NCI-H1436 treated with DMSO at 0.1 percent for 48 hours (cell line): ENCODE measurements around the gene GRK5.
"Not testable (repeated sequence)": the region's sequence is repeated elsewhere in the genome, so short reads cannot be mapped to it uniquely, and the experiment has no call there.

ENCODE experiments used
- DNase-seq: peaks from one replicate; lab custom pipeline; 2025; lab: John Stamatoyannopoulos, UW

Gene GRK5

DNA sequence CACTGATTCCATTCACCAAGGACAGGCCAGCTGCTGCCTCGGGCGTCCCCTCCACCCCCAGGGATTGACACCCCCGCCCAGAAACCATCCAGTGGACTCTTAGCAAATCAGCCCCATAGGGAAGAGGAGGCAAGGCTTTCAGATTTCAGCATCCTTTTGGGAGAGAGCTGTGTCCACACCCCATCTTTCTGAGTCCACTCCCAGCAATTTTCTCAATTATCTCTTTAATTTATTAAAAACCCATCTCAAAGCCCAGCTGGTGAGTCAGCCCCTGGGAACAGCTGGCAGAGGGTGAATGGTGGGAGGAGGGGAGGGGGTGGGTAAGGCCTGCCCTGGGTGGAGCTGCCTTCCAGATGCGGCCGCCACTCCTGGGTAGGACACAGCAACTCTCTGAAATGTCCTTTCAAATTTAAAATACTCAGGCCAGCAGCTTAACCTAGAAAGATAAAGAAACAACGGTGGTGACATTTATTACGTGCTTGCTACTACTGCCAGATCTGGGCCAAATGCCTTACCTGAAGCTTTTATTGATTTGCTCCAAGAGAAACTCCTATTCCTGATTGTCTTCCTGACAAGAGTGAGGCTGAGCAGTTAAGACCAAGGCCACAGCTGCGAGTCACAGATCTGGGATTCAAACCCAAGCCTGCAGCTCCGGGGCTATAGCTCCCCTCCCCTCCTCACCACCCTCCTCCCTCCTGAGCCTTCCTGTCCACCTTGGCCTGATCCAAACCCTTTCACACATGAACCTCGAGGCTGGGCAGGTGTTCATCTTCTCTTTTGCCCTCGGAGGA, 214.7 kb downstream of the GRK5 start:
- no peak for DNase-seq

DNA sequence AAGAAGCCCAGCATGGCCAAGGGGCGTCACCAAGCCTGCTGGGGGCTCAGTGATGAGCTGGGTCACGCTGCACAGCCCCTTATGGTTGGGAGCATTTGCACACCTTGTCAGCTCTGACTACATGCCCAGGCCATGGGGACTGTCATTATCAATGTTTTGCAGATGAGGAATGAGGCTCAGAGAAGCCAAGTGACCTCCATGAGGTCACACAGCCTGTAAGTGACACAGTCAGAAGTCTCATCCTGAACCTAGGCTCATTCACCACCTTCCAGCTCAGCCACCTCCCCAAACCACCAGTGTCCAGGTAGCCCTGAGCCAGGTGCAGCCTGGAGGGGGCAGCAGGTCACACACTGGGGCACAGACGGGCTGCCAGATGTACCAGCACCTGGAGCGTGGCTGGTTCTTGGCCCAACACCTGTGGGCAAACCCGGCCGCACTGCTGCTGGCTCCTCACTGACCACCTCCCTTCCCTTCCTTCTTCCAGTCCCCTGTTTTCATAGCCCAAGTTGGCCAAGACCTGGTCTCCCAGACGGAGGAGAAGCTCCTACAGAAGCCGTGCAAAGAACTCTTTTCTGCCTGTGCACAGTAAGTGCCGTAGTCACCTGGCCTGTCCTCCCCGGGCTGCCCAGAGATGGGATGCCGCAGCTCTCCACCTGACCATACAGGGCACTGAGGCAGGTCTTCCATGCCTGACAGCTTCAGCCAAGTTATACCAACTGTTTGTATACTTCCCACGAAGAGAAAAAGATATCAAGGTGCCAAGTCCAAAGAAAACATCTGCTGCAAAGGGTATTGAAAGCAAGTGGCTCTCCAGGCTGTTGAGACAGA, 215.5 kb downstream of the GRK5 start:
- DNase-seq = no peak

DNA sequence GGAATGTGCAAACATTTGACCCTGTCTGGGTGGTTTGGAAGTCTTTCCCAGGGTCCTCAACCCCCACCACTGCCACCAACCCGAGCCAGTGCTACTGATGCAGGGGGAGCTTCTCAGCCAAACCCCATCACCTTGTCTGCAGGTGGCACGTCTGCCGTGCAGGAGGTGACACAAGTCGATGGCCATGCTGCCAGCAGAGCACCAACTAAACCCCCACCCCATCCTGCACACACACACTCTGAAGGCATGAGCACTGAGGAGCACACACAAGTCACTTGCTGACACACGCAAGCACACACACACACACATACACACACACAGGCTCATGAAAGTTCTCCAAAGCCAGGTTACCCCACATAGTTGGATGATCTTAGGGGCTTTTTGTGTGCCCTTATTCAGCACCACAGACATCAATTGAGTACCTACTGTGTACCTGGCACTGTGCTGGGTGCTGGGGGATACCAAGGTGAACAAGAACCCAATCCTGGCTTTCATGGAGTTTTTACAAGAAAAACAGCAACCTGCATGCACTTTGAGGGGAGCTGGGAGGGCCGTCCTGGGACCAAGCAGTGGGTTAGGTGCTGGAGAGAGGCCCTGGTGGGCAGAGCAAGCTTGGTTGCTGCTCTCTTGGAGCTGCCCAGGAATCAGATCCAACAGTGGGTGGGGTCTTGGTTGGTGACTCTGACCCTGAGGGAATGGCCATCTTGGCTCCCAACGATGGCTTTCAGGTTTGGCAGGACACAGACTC, 216.3 kb downstream of the GRK5 start:
- DNase-seq = no peak

DNA sequence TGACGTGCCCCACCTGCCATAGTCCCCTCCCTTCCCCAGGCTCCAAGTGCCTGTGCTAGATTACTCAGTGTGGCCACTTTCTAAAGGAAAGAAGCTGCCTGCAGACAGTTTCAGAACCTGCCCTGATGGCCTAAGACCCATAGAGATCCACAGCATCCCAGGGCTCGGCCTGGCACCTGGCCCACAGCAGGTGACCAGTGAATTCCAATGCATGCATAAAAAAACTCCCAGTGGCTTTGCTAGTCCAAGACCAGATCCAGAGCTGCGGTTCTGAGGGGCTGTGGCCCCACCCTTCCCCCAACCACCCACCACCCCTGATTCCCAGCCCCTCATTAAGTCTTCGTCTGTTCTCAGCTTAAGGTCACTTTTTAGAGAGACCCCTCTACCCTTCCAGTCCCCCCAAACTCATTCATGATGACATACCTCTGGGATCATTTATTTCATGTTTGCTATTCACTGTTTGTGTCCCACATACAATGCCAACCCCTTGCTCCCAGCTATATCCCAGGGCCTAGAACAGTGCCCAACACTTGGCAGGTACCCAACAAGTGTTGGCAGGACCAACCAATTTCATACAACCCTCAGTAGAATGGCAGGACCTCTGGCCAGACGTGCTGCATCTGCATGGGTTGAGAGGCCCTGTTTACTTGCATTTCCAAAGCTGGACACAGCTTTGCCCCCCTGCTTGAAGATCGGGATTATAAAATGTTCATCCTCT, 217.0 kb downstream of the GRK5 start:
- no peak for DNase-seq

DNA sequence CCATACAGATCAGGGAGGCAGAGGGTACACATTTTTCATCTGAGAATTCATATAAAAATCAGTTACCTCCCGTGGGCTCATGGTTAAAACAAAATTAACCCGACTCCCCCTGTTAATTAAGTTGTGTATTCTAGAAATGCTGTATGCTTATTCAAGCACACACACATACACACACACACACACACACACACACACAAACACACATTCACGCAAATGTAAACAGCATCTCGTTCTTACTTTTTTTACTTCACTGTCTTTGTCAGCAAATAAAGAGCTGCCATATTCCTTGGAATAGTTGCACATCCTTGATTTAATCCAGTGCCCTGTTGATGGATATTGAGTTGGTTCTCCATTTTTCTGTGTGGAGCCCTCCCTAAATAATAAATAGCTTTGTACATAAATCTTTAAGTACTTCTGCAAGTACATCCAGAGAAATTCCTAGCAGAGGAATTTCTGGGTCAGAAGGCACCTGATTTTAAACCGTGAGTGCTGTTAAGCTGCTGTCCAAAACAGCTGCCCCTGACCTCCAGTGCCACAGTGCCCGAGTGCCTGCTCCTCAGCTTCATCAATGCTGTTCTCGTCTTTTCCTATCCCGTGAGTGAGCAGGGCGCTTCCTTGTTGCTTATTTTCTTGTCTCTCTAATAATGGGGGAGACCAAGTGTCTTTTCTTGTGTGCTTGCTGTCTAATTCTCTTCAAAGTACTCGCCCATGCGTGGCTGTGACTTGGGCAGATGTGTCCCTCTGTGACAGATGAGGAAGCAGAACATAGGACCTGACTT, 217.9 kb downstream of the GRK5 start:
- no peak for DNase-seq

DNA sequence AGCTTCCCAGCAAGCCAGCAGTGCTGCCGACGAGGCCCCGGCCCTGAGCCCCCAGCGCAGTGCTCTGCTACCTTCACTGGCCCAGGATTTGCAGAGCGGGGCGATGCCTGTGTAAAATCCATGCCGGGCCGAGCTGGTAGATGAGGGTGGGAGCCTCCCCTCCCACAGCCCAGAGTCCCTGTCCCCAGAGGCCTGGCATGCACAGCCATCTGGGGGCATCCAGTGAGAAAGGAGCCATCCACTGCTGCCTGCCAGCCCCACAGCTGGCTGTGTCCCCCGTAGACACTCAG, 218.5 kb downstream of the GRK5 start:
- DNase-seq = no peak

DNA sequence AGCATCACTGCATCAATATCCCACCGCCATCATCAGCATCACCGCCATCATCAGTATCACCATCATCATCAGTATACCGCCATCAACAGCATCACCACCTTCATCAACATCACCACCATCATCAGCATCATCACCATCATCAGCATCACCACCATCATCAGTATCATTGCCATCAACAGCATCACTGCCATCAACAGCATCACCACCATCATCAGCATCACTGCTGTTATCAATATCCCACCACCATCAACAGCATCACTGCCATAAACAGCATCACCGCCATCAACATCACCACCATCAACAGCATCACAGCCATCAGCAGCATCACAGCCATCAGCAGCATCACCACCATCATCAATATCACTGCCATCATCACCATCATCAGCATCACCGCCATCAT, 219.3 kb downstream of the GRK5 start:
- no peak for DNase-seq

DNA sequence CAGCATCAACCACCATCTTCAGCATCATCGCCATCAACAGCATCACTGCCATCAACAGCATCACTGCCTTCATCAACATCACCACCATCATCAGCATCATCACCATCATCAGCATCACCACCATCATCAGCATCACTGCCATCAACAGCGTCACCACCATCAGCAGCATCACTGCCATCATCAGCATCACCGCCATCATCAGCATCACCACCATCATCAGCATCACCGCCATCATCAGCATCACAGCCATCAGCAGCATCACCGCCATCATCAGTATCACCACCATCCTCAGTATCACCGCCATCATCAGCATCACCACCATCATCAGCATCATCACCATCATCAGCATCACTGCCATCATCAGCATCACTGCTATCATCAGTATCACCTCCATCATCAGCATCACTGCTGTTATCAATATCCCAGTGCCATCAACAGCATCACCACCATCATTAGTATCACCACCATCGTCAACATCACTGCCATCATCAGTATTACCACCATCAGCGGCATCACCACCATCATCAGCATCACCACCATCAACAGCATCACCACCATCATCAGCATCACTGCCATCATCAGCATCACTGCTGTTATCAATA, 220.0 kb downstream of the GRK5 start:
- DNase-seq = no peak

DNA sequence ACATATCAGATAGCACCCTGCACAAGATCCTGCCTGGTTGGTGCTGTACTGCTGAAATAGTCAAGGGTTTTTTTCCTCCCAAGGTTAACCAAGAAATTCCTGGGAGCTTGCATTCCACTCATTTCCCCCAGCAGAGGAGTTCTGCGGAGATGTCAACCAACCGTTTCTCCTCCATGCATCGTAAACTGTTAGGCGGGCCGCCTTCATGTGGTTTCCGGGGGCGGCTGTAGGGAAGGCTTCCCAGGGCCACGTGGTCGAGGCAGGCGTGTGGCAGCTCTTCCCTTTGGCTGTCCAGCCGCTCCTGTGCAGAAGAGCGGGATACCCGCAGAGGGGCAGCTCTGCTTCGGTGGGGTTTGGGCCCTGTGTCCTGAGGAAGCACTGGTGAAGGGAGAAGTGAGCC, 221.4 kb downstream of the GRK5 start:
- no peak for DNase-seq

DNA sequence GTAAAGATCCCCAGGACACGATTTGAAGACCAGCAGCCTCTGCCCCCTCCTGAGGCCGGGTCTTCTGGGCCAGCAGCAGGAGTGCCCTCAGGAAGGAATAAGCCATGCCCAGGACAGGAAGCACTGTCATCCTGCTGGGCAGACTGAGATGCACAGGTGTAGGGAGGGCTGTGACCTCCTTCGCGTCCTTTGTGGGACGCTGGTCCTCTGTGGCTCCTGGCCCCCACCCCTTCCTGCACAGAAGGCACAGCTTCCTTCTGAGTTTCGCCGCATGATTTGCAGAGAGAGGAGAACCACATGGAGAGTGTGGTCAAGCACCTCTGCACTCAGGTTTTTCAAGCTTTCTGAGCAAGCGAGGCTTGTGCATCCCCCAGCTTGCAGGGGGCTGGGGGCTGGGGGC, 222.4 kb downstream of the GRK5 start:
- DNase-seq = no peak

DNA sequence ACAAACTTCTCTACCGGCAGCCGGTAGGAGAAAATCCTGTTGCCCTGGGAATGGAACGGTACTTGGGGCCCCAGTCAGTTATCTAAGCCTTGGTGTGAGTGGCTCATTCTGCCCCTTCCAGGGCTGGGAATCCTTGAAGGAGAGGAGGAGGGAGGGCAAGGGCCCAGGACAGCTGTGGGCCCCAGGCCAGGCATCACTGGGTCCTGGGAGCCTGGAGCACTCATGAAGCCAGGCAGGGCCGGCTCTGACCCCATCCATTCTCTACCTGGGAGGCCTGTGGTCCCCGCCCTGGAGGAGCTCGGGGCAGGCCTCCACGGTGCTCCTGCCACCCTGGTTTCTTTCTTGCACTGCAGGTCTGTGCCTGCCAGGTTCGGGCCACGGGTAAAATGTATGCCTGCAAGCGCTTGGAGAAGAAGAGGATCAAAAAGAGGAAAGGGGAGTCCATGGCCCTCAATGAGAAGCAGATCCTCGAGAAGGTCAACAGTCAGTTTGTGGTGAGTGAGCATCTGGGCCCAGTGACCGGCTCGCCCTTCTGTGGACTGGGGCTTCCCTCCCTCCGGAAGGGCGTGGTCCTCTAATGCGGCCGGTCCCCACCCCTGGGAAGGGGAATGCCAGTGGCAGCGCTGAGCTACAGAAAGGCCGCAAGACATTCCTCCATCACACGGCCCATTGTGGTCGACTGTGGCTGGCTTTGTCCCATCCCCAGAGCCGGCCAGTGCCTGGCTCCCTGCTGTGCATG, 223.8 kb downstream of the GRK5 start:
- no peak for DNase-seq

DNA sequence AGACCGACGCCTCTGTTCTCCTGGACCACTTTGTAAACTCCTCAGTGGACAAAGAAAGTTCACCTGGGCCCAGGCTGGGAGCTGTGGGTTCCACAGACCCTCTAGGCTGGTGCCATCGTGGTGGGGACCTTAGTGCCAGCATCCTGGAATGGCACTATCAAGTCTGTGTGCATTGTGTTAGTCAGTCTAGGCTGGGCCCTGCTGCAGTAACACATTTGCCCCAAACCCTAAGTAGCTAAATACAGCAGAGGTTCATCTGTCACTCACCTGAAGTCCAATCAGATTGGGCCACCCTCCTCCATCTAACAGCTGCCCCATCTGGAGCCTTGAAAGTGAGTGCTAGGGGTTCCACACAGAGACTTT, 224.4 kb downstream of the GRK5 start:
- no peak for DNase-seq

DNA sequence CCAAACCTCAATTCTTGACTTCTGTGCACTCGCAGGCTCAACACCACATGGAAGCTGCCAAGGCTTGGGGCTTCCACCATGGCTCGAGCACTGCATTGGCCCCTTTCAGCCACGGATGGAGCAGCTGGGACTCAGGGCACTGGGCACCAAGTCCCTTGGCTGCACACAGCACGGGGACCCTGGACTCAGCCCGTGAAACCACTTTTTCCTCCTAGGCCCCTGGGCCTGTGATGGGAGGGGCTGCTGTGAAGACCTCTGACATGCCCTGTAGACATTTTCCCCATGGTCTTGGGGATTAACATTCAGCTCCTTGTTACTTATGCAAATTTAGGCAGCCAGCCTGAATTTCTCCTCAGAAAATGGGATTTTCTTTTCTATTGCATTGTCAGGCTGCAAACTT, 227.6 kb downstream of the GRK5 start:
- DNase-seq = not testable (repeated sequence)

DNA sequence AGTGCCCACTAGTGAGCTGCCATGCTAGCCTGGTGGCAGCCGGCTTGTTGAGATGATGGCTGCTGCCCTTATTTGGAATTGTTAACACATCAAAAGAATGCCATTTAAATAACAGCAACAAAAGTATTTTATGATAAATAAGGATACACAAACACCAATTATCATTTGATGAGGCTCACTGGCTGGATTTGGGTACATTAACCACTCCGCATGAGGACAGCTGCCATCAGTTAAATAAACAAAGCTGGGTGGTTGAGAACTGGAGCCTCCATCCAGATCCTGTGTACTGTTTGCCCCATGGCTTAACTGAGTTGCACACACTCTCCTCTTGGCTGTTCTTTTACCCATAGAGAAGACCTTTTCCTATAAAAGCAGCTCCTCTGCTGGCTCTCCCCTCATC, 231.3 kb downstream of the GRK5 start:
- no peak for DNase-seq

DNA sequence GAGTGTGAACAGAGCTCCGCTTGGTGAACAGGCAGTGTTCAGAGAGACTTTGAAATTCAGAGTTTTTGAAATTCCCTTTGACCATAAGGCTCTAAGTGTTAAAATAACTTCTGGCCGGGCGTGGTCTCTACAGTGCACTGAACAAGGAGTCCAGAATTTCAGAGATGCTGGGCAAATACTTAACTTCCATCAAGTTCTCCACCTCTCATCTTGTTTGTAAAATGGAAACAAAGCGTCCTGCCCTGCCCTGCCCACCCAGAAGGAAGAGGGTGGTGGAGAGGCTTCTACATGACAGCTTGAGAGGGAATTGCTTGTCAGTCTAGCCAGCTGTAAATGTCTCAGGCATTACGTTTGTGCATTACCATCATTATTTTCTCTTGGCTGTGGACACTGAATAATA, 232.6 kb downstream of the GRK5 start:
- no peak for DNase-seq

DNA sequence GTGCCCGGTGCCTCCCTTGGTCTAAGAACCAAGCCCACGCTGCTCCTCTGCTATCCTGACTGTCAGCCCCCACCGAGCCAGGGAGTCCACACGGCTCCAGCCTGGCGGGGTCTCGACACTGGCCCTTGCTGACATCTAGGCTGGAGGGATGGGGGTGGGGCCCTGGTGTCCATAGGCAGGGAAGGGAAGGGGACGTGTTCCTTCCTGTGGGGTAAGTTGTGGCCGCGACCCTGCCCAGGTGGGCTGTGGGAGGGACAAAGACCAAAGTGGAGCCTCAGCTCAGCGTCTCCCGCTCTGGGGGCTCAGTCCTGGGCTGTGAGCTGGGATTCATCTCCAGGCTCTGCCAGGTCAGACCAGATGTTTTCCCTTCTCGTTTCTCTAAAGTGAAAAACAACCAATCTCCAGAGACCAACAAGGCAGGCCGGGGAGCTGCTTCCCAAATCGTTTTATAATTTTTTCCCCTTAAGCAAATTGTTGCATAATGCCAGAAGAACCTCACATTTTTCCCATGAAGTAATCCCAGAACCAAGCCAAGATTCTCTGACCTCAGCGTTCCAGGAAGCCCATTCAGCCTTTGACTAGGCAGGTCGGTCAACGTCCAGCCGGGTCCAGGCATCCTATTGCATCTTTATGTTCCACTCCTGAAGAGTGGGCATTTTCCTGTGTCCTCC, 233.9 kb downstream of the GRK5 start:
- DNase-seq = no peak

DNA sequence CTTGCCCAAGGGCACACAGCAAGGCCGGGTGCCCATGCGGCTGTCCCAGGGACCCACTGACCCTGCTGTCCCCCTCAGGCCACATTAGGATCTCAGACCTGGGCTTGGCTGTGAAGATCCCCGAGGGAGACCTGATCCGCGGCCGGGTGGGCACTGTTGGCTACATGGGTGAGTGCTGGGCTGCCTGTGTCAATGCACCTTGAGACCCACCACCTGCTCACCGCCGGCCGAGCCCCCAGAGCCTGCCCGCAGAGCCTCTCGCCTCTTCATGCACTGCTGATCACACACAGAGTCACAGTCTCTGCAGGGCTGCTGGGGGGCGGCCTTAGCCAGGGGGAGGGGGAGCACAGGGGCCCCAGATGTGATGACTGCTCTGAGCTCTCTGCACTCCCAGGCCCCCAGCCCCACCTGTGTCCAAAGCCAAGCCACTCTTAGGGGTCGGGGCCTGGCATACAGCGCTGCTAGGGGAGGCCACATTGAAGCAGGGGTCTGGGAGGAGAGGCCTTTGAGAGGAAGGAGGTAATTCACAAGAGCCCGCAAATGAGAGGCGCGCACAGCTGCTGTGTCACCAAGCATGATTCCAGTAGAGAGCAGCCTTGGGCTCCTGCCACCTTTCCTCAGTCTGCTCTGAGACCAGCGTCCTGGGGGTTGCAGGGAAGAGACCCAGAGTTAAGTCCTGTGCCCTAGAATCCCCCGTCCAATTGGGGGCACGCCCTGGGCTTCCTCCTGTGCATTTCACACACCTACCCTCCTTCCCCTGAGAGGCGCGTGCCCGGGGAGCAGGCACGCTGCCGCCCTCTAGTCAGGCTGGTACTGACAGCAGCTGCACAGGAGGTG, 234.8 kb downstream of the GRK5 start:
- no peak for DNase-seq

DNA sequence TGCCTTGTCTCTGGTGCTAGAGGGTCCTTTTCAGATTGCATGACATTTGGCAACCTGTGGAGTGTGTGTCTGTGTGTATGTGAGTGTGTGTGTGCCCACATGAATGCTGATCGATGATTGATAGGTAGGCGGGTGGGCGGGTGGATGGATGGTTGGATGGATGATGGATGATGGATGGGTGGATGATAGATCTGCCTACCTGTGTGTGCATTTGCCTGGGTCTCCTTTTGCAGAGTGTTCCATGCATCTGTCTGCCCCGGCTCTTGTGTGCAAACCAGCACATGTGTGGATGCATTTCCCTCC, 235.3 kb downstream of the GRK5 start:
- DNase-seq = no peak

DNA sequence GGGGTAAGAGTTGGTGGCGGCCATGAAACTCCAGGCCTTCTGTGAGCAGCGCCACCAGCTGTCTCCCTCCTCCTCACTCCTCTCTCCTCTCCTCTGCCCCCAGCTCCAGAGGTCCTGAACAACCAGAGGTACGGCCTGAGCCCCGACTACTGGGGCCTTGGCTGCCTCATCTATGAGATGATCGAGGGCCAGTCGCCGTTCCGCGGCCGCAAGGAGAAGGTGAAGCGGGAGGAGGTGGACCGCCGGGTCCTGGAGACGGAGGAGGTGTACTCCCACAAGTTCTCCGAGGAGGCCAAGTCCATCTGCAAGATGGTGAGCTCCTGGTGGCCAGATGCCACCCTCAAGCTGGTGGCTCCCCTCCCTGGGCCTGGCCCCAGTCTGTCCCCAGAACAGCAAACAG, 236.1 kb downstream of the GRK5 start:
- no peak for DNase-seq
